Left colon (tissue), 2 donors: ENCODE results near the gene PUS3. TPM values are rescaled to one million over a fixed set of nuclear protein-coding genes. Genes with fewer than 3 reads are reported as not detected.

ENCODE experiments used
- ATAC-seq: fragments of 200-7000 bp; cut with Tn5 transposase; one replicate; pipeline ENCODE4 v1.9.1; 2020; ENCODE audit warnings: mild to moderate bottlenecking, moderate library complexity
- DNase-seq, 2 donors: peaks; one replicate each; pipeline ENCODE4 v3.0.0-alpha.2; 2020
- intact Hi-C, 2 donors: fragments of 100-400 bp; cut with DNase I in 1 of 2; cut with micrococcal nuclease in 1 of 2; formaldehyde crosslinking; loops; one replicate each; pipeline versions ENCODE4 v1.11.2 to v1.14.0; 2022; cut with DNase I, micrococcal nuclease
- long read RNA-seq: library from polyadenylated mRNA; unstranded; transcript quantifications from one replicate; pipeline ENCODE4 v2.0.0, GENCODE V29; 2021
- total RNA-seq, 2 donors: library from RNA; stranded (reverse); fragmentation: NEBNext Ultra II Directional; extraction: Animal tissue kit (Norgen Biotek cat#: 25700); gene quantifications; one replicate each; pipeline ENCODE4 v1.2.1, GENCODE V29; 2021
- donor health status: DM: no; HTN: no; CAD: no.
- donor health status: DM: yes; HTN: yes; CAD: no.

Gene PUS3
- 1 to 10 TPM; 4.7 to 7.5 TPM for total RNA-seq
- long read RNA-seq, transcript PUS3-201 (4 exons, 1,843 nt) = major isoform, 5 of 8 reads
- long read RNA-seq, partial matches to known transcripts = 1 of 8 reads
- long read RNA-seq, other reads (novel, unspliced or antisense) = 1 of 8 reads

- intact Hi-C loops = no loop called here
- ATAC-seq (peak; percentile 99), DNase-seq (peak; percentile 90 to 95)
These were observed at the start of gene PUS3 for GRCh38 chr11:125902927-125903710. TSS of gene PUS3 (minus strand) at chr11:125903206. CDS start at chr11:125896284, 6,922 bp downstream.

DNA sequence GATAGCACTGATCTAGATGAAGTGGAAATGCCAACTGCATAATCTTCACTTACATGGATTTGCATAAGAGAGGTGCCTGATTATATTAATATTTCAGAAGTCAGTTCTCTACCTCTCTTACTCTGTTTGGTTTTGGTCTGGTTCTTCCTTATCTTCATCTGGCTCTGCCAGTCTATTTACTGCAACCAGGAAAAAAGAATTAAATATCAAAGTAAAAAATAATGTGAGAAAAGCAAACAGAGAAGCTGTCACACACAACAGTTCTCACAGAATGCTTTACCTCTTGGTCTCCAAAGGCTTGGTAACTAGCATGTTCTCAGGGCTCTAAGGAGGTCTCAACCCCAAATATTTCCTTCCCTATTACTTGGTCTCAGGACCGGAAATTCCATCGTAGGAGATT, 49.6 kb upstream of the PUS3 start:
- DNase-seq = no peak
- ATAC-seq = peak; percentile 17
- intact Hi-C loops = no loop called here

DNA sequence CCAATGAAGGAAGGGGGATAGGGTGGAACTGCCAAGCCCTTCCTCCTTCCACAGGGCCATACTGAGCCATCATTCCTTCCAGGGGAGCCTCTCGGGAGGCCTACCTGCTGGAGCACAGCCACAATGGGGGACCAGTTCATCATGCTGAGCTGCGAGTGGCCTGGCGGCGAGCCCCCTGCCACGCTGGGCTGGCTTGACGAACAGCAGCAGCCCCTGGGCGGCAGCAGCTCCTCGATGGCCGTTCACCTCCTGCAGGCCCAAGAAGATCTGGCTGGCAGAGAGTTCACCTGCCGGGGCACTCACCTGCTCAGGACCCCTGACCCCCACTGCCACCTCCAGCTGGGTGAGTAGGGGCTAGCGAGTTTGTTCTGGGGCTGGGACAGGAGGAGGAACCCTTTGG, 48.7 kb upstream of the PUS3 start:
- intact Hi-C loops = no loop called here
- ATAC-seq (no peak), DNase-seq (no peak)

GRCh38 chr11:125950696-125951651, 48.0 kb upstream of the PUS3 start:
- intact Hi-C loops = no loop called here
- ATAC-seq (peak; percentile 30), DNase-seq (peak; percentile 22 to 62)

DNA sequence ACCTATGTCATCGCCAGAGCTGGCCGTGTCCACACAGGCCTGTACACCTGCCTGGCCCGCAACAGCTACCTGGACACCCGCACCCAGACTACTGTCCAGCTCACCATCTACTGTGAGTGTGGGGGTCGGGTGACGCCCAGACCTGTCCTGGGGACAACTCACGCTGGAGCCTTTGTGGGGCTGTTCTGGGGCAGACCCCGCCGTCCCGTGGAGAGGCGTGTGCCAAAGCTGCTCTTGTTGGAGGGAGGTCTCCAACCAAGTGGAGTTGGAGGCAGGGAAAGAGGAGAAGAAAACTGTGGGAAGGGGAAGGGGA, 47.1 kb upstream of the PUS3 start:
- intact Hi-C loops = no loop called here
- no peak for DNase-seq
- ATAC-seq = no peak

DNA sequence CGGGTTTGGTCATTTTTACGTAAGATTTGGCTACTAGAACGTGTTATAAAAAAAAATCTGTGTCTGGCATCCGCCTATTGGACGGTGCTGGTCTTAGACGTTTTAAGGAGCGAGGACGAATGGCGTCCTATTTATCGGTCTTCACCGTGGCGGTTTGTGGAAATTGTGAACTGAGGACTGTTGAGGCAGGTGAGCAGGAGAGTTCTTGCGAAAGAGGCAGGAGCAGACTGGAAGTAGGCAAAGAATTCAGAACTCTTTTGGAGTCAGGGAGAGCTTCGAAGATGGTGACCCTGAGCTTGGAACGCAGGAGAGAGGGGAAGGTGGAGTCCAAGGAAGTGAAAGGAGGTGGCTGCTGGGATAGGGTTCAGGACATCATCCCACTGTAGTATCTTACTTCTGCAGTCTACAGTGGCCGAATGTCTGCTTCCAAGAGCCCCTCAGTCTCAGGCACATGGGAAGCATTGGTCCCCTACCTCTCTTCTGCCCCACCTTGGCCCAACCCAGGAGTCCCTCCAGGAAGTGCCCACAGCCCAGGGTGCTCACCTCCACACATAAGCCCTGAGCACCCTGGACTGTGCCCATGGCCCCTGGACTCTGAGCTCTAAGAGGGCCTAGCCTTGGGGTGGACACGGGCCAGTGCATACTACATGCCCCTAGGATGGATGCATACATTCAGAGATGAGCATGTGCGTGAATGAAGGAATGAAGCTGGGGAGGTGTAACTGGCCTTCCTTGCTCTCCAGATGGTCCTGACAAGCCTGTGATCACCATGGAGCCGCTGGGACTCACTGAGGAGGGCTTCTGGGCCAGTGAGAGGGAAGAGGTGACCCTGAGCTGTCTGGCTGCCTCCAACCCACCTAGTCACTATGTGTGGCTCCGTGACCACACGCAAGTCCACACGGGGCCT, 46.5 kb upstream of the PUS3 start:
- DNase-seq = no peak
- intact Hi-C loops = no loop called here
- no peak for ATAC-seq

- intact Hi-C loops = no loop called here
- DNase-seq (no peak), ATAC-seq (no peak)
These were observed 45.5 kb upstream of the PUS3 start for GRCh38 chr11:125948278-125949051.

- no peak for DNase-seq
- ATAC-seq = no peak
- intact Hi-C loops = no loop called here
These were observed 44.6 kb upstream of the PUS3 start for GRCh38 chr11:125947419-125948277.

GRCh38 chr11:125946712-125947418, 43.9 kb upstream of the PUS3 start:
- DNase-seq (no peak), ATAC-seq (no peak)
- intact Hi-C loops = no loop called here

- intact Hi-C loops = no loop called here
- no peak for ATAC-seq
- DNase-seq = no peak
These were observed 43.0 kb upstream of the PUS3 start, which contains the start of gene VSIG10L2 for GRCh38 chr11:125945797-125946520. TSS of gene VSIG10L2 (plus strand) at chr11:125946044. CDS start at chr11:125946056, 12 bp downstream.

- ATAC-seq (no peak), DNase-seq (no peak)
- intact Hi-C loops = no loop called here
These were observed 42.2 kb upstream of the PUS3 start for GRCh38 chr11:125945011-125945796.

GRCh38 chr11:125944350-125945010, 41.5 kb upstream of the PUS3 start:
- ATAC-seq (no peak), DNase-seq (no peak)
- intact Hi-C loops = no loop called here

DNA sequence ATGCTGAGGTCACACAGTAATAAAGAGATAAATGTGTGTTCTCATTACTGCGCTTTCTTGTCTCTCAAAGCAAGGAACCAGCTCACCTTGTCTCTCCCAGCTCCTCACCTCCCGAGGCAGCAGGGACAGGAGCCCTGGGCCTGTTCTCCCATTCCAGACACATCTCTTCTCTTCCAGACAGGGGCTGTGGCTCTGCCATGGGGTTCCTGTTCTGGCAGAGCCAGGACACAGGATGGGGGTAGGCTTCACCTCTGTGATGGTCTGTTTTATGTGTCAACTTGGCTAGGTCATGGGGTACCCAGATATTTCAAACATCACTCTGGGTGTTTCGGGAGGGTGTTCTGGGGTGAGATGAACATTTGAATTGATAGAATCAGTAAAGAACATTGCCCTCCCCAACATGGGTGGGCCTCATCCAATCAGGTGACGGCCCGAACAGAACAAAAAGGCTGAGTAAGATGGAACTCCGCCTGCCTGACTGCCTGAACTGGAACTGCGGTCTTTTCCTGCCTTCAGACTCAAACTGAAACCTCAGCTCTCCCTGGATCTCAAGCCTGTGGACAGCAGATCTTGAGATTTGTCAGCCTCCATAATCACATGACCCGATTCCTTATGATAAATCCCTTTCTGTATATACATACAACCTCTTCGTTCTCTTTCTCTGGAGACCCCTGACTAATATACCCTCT, 40.8 kb upstream of the PUS3 start:
- intact Hi-C loops = no loop called here
- no peak for ATAC-seq
- DNase-seq = no peak

DNA sequence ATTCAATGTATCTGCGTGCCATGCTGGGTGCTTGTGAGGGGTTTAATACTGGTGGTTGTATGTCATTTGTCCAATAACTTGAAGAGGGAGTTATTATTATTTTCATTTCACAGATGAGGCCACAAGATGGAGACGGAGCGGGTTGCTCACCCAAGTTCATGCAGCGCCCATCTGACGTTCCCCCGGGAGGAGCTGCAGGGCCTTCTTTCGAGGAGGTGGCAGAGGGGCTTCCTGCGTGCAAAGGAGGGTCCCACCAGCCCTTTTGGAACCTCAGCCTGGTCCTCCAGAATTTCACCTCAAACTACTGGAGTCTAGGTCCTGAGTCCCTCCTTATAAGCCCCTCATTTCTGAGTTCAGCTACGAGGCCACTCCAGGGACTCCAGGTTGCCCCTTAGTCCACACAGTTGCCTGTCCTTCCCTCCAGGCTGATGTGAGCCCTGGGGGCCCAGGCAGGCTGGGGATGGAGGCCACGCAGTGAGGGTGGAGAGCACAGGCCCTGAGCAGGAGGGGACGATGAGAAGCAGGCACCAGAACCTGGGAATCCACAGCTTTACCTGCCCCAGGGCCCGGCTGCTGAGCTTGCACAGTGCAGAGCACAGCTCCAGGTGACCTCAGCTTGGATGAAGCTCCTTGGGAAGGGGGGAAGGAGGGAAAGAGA, 39.9 kb upstream of the PUS3 start:
- intact Hi-C loops = no loop called here
- ATAC-seq (no peak), DNase-seq (no peak)
